Measurements from ENCODE around the gene EPHA3. TPM values are rescaled to one million over a fixed set of nuclear protein-coding genes. Genes with fewer than 3 reads are reported as not detected.

Gene EPHA3
- total and polyA plus RNA-seq, 5 donors from 2014 or later = not detected

- no peaks in the 10 kb centered on the region for H3K27me3 Mint-ChIP-seq
- DNase-seq (no peak), ATAC-seq (ENCODE audit: low read depth in 2 of 2) (no peak)
- Histone ChIP-seq H3K9me3 (ENCODE audit: control insufficient read depth in 2 of 2, low read length in 2 of 2) (peaks cover 0 to 3% of the 10 kb centered on the region in 2 experiments), H3K27me3 (ENCODE audit: control insufficient read depth, insufficient read depth, low read length) (no peaks in the 10 kb centered on the region), H3K4me3 (ENCODE audit: low read depth, low read length) (no peak overlapping the region), H3K4me1 (ENCODE audit: control insufficient read depth, insufficient read depth, low read length, poor library complexity, severe bottlenecking) (no peaks in the 10 kb centered on the region), H3K36me3 (ENCODE audit: control insufficient read depth, insufficient read depth, low read length) (no peaks in the 10 kb centered on the region), H3K27ac (ENCODE audit: insufficient read depth, low read length, poor library complexity, severe bottlenecking) (no peak overlapping the region)
- H3K4me1 Mint-ChIP-seq = no peaks in the 10 kb centered on the region
- no peak overlapping the region for H3K4me3 Mint-ChIP-seq
- no peak overlapping the region for H3K27ac Mint-ChIP-seq
- no peaks in the 10 kb centered on the region for H3K36me3 Mint-ChIP-seq
- peaks cover 0 to 7% (median 2%) of the 10 kb centered on the region in 7 donors for H3K9me3 Mint-ChIP-seq
These were observed 208.5 kb downstream of the EPHA3 start for GRCh38 chr3:89315750-89316470.

DNA sequence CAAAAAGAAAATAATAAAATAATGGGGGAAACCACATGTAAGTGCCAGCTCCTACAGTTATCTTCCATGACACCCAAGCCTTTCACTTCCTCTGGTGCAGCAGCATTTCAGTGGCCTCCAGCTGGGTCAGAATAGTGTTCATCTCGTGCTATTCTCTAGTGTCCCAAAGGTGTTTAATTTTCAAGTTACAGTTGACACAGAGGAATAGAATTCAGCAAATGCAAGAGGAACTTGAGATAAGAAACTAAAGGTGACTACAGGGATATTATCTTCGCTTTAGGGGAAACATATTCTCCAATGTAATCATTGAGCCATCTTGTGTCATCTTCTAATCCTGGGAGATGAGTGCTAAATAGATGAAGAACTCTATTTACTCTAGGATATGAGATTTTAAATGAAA is 212.8 kb downstream of the EPHA3 start:
- no peaks in the 10 kb centered on the region for H3K27me3 ChIP-seq (ENCODE audit: control insufficient read depth, insufficient read depth, low read length)
- H3K27ac ChIP-seq (ENCODE audit: insufficient read depth, low read length, poor library complexity, severe bottlenecking) = no peak overlapping the region
- H3K4me1 ChIP-seq (ENCODE audit: control insufficient read depth, insufficient read depth, low read length, poor library complexity, severe bottlenecking) = no peaks in the 10 kb centered on the region
- DNase-seq (no peak), ATAC-seq (ENCODE audit: low read depth in 2 of 2) (no peak)
- H3K4me1 Mint-ChIP-seq = no peaks in the 10 kb centered on the region
- H3K36me3 Mint-ChIP-seq = no peaks in the 10 kb centered on the region
- no peak overlapping the region for H3K4me3 Mint-ChIP-seq
- no peak overlapping the region for H3K27ac Mint-ChIP-seq
- H3K9me3 Mint-ChIP-seq = peaks cover 0 to 5% (median 2%) of the 10 kb centered on the region in 7 donors
- no peak overlapping the region for H3K4me3 ChIP-seq (ENCODE audit: low read depth, low read length)
- H3K9me3 ChIP-seq (ENCODE audit: control insufficient read depth in 2 of 2, low read length in 2 of 2) = peaks cover 0 to 3% of the 10 kb centered on the region in 2 experiments
- H3K27me3 Mint-ChIP-seq = no peaks in the 10 kb centered on the region
- H3K36me3 ChIP-seq (ENCODE audit: control insufficient read depth, insufficient read depth, low read length) = no peaks in the 10 kb centered on the region

DNA sequence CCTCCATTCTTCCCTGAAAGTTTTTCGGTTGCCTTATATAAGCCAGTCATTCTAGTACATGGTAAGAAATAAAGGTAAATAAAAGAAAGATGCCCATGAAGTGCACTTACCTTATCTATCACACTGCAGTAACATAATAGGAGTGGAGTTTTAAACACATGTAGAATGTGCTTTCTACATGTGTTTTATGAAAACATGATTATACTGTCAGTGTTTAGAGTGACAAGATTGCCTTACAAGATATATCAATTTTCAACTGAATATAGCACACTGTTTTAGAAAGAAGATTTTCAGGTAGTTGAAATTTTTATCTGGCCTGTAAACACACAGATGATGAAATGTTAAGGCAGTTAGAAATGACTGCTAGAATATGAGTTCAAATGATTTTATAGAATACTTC is 219.6 kb downstream of the EPHA3 start:
- H3K4me3 ChIP-seq (ENCODE audit: low read depth, low read length) = no peak overlapping the region
- no peaks in the 10 kb centered on the region for H3K4me1 ChIP-seq (ENCODE audit: control insufficient read depth, insufficient read depth, low read length, poor library complexity, severe bottlenecking)
- H3K36me3 ChIP-seq (ENCODE audit: control insufficient read depth, insufficient read depth, low read length) = no peaks in the 10 kb centered on the region
- H3K9me3 Mint-ChIP-seq = peaks cover 0 to 28% (median 9%) of the 10 kb centered on the region in 7 donors
- no peak for DNase-seq
- no peak overlapping the region for H3K27ac ChIP-seq (ENCODE audit: insufficient read depth, low read length, poor library complexity, severe bottlenecking)
- H3K9me3 ChIP-seq (ENCODE audit: control insufficient read depth in 2 of 2, low read length in 2 of 2) = no peaks in the 10 kb centered on the region
- H3K36me3 Mint-ChIP-seq = no peaks in the 10 kb centered on the region
- H3K27me3 Mint-ChIP-seq = no peaks in the 10 kb centered on the region
- no peaks in the 10 kb centered on the region for H3K4me1 Mint-ChIP-seq
- no peak overlapping the region for H3K4me3 Mint-ChIP-seq
- ATAC-seq (ENCODE audit: low read depth in 2 of 2) = no peak
- H3K27ac Mint-ChIP-seq = no peak overlapping the region
- no peaks in the 10 kb centered on the region for H3K27me3 ChIP-seq (ENCODE audit: control insufficient read depth, insufficient read depth, low read length)

GRCh38 chr3:89332386-89332785 is 225.0 kb downstream of the EPHA3 start:
- Histone ChIP-seq H3K36me3 (ENCODE audit: control insufficient read depth, insufficient read depth, low read length) (no peaks in the 10 kb centered on the region), H3K9me3 (ENCODE audit: control insufficient read depth in 2 of 2, low read length in 2 of 2) (no peaks in the 10 kb centered on the region), H3K4me1 (ENCODE audit: control insufficient read depth, insufficient read depth, low read length, poor library complexity, severe bottlenecking) (no peaks in the 10 kb centered on the region), H3K27me3 (ENCODE audit: control insufficient read depth, insufficient read depth, low read length) (no peaks in the 10 kb centered on the region), H3K27ac (ENCODE audit: insufficient read depth, low read length, poor library complexity, severe bottlenecking) (no peak overlapping the region), H3K4me3 (ENCODE audit: low read depth, low read length) (no peak overlapping the region)
- DNase-seq = no peak
- no peak for ATAC-seq (ENCODE audit: low read depth in 2 of 2)
- Mint-ChIP-seq H3K27me3 (no peaks in the 10 kb centered on the region), H3K36me3 (no peaks in the 10 kb centered on the region), H3K27ac (no peak overlapping the region), H3K4me1 (no peaks in the 10 kb centered on the region), H3K4me3 (no peak overlapping the region), H3K9me3 (peaks cover 3 to 46% (median 6%) of the 10 kb centered on the region in 7 donors)

GRCh38 chr3:89332793-89333192 is 225.4 kb downstream of the EPHA3 start:
- no peak overlapping the region for H3K27ac Mint-ChIP-seq

GRCh38 chr3:89335693-89336092 is 228.3 kb downstream of the EPHA3 start:
- Mint-ChIP-seq H3K36me3 (no peaks in the 10 kb centered on the region), H3K27me3 (no peaks in the 10 kb centered on the region), H3K27ac (no peak overlapping the region), H3K4me1 (no peaks in the 10 kb centered on the region), H3K9me3 (peaks cover 4 to 31% (median 6%) of the 10 kb centered on the region in 7 donors), H3K4me3 (no peak overlapping the region)
- Histone ChIP-seq H3K27me3 (ENCODE audit: control insufficient read depth, insufficient read depth, low read length) (no peaks in the 10 kb centered on the region), H3K27ac (ENCODE audit: insufficient read depth, low read length, poor library complexity, severe bottlenecking) (no peak overlapping the region), H3K36me3 (ENCODE audit: control insufficient read depth, insufficient read depth, low read length) (no peaks in the 10 kb centered on the region), H3K4me1 (ENCODE audit: control insufficient read depth, insufficient read depth, low read length, poor library complexity, severe bottlenecking) (no peaks in the 10 kb centered on the region), H3K4me3 (ENCODE audit: low read depth, low read length) (no peak overlapping the region), H3K9me3 (ENCODE audit: control insufficient read depth in 2 of 2, low read length in 2 of 2) (no peaks in the 10 kb centered on the region)
- ATAC-seq (ENCODE audit: low read depth in 2 of 2) = no peak
- no peak for DNase-seq

More at GRCh38 chr3:89332793-89333192, 225.4 kb downstream of the EPHA3 start:
- Histone ChIP-seq H3K36me3 (ENCODE audit: control insufficient read depth, insufficient read depth, low read length) (no peaks in the 10 kb centered on the region), H3K4me1 (ENCODE audit: control insufficient read depth, insufficient read depth, low read length, poor library complexity, severe bottlenecking) (no peaks in the 10 kb centered on the region), H3K9me3 (ENCODE audit: control insufficient read depth in 2 of 2, low read length in 2 of 2) (no peaks in the 10 kb centered on the region), H3K4me3 (ENCODE audit: low read depth, low read length) (no peak overlapping the region), H3K27me3 (ENCODE audit: control insufficient read depth, insufficient read depth, low read length) (no peaks in the 10 kb centered on the region), H3K27ac (ENCODE audit: insufficient read depth, low read length, poor library complexity, severe bottlenecking) (no peak overlapping the region)
- DNase-seq (no peak), ATAC-seq (ENCODE audit: low read depth in 2 of 2) (no peak)
- peaks cover 3 to 44% (median 6%) of the 10 kb centered on the region in 7 donors for H3K9me3 Mint-ChIP-seq
- H3K4me1 Mint-ChIP-seq = no peaks in the 10 kb centered on the region
- no peak overlapping the region for H3K4me3 Mint-ChIP-seq
- H3K27me3 Mint-ChIP-seq = no peaks in the 10 kb centered on the region
- no peaks in the 10 kb centered on the region for H3K36me3 Mint-ChIP-seq

GRCh38 chr3:89340408-89340807 is 233.0 kb downstream of the EPHA3 start:
- ATAC-seq (ENCODE audit: low read depth in 2 of 2) (no peak), DNase-seq (no peak)
- H3K27me3 Mint-ChIP-seq = no peaks in the 10 kb centered on the region
- no peak overlapping the region for H3K27ac Mint-ChIP-seq
- peaks cover 2 to 40% (median 4%) of the 10 kb centered on the region in 7 donors for H3K9me3 Mint-ChIP-seq
- Histone ChIP-seq H3K9me3 (ENCODE audit: control insufficient read depth in 2 of 2, low read length in 2 of 2) (peaks cover 0 to 4% of the 10 kb centered on the region in 2 experiments), H3K4me3 (ENCODE audit: low read depth, low read length) (no peak overlapping the region), H3K27ac (ENCODE audit: insufficient read depth, low read length, poor library complexity, severe bottlenecking) (no peak overlapping the region), H3K36me3 (ENCODE audit: control insufficient read depth, insufficient read depth, low read length) (no peaks in the 10 kb centered on the region), H3K27me3 (ENCODE audit: control insufficient read depth, insufficient read depth, low read length) (no peaks in the 10 kb centered on the region), H3K4me1 (ENCODE audit: control insufficient read depth, insufficient read depth, low read length, poor library complexity, severe bottlenecking) (no peaks in the 10 kb centered on the region)
- no peak overlapping the region for H3K4me3 Mint-ChIP-seq
- H3K4me1 Mint-ChIP-seq = no peaks in the 10 kb centered on the region
- no peaks in the 10 kb centered on the region for H3K36me3 Mint-ChIP-seq

GRCh38 chr3:89344076-89344475 is 236.7 kb downstream of the EPHA3 start:
- Mint-ChIP-seq H3K4me1 (no peaks in the 10 kb centered on the region), H3K9me3 (peaks cover 0 to 25% (median 4%) of the 10 kb centered on the region in 7 donors), H3K4me3 (no peak overlapping the region), H3K36me3 (no peaks in the 10 kb centered on the region), H3K27me3 (no peaks in the 10 kb centered on the region), H3K27ac (no peak overlapping the region)
- H3K27me3 ChIP-seq (ENCODE audit: control insufficient read depth, insufficient read depth, low read length) = no peaks in the 10 kb centered on the region
- ATAC-seq (ENCODE audit: low read depth in 2 of 2) (no peak), DNase-seq (no peak)
- no peak overlapping the region for H3K4me3 ChIP-seq (ENCODE audit: low read depth, low read length)
- H3K27ac ChIP-seq (ENCODE audit: insufficient read depth, low read length, poor library complexity, severe bottlenecking) = no peak overlapping the region
- no peaks in the 10 kb centered on the region for H3K4me1 ChIP-seq (ENCODE audit: control insufficient read depth, insufficient read depth, low read length, poor library complexity, severe bottlenecking)
- H3K36me3 ChIP-seq (ENCODE audit: control insufficient read depth, insufficient read depth, low read length) = no peaks in the 10 kb centered on the region
- peaks cover 0 to 4% of the 10 kb centered on the region in 2 experiments for H3K9me3 ChIP-seq (ENCODE audit: control insufficient read depth in 2 of 2, low read length in 2 of 2)

All from CD4-positive, CD25-positive, alpha-beta regulatory T cell (primary cell).